HEK293 (cell line): ENCODE measurements around the gene PLS1.
A peak's percentile ranks its signal among the peaks of the same experiment; 100 is the strongest.

Experiments used
- GFI1B ChIP-seq: fragments of 450-650 bp; formaldehyde crosslinking; IDR thresholded peaks from 2 replicates; pipeline ENCODE4 v1.5.1; 2016; ENCODE audit warnings: missing biosample characterization, missing genetic modification characterization
- GLI2 ChIP-seq: fragments of 450-650 bp; formaldehyde crosslinking; IDR thresholded peaks from 2 replicates; pipeline ENCODE4; 2017; ENCODE audit warnings: missing biosample characterization, missing genetic modification characterization, low read depth, borderline replicate concordance
- KLF7 ChIP-seq: fragments of 450-650 bp; formaldehyde crosslinking; IDR thresholded peaks from 2 replicates; pipeline ENCODE4 v1.5.1; 2016; ENCODE audit warnings: missing biosample characterization, missing genetic modification characterization, borderline replicate concordance
- MYNN ChIP-seq: fragments of 450-650 bp; formaldehyde crosslinking; IDR thresholded peaks from 2 replicates; pipeline ENCODE4 v1.5.1; 2016; ENCODE audit warnings: missing biosample characterization, missing genetic modification characterization, borderline replicate concordance
- MZF1 ChIP-seq: fragments of 450-650 bp; formaldehyde crosslinking; IDR thresholded peaks from 2 replicates; pipeline ENCODE4 v1.5.1; 2017; ENCODE audit warnings: missing biosample characterization, missing genetic modification characterization, borderline replicate concordance
- OSR2 ChIP-seq: fragments of 450-650 bp; formaldehyde crosslinking; IDR thresholded peaks from 2 replicates; pipeline ENCODE4 v1.5.1; 2016; ENCODE audit warnings: missing biosample characterization, missing genetic modification characterization
- RBAK ChIP-seq: fragments of 450-650 bp; formaldehyde crosslinking; IDR thresholded peaks from 2 replicates; pipeline ENCODE4 v1.5.1; 2016; ENCODE audit warnings: missing biosample characterization, missing genetic modification characterization
- SALL2 ChIP-seq: fragments of 450-650 bp; formaldehyde crosslinking; IDR thresholded peaks from 2 replicates; pipeline ENCODE4 v1.5.0; 2017; ENCODE audit warnings: missing biosample characterization, mild to moderate bottlenecking, missing genetic modification characterization, borderline replicate concordance
- YY1 ChIP-seq: fragments of 450-650 bp; formaldehyde crosslinking; IDR thresholded peaks from 2 replicates; pipeline ENCODE4 v1.5.1; 2018; ENCODE audit warnings: missing biosample characterization, missing genetic modification characterization
- ZBTB17 ChIP-seq: fragments of 450-650 bp; formaldehyde crosslinking; IDR thresholded peaks from 2 replicates; pipeline ENCODE4 v1.5.1; 2016; ENCODE audit warnings: missing biosample characterization, missing genetic modification characterization
- ZBTB20 ChIP-seq: fragments of 450-650 bp; formaldehyde crosslinking; IDR thresholded peaks from 2 replicates; pipeline ENCODE4 v1.5.1; 2016; ENCODE audit warnings: missing biosample characterization, missing genetic modification characterization
- ZBTB21 ChIP-seq: fragments of 450-650 bp; formaldehyde crosslinking; IDR thresholded peaks from 2 replicates; pipeline ENCODE4 v1.5.1; 2017; ENCODE audit warnings: missing biosample characterization, missing genetic modification characterization
- ZBTB48 ChIP-seq: fragments of 450-650 bp; formaldehyde crosslinking; IDR thresholded peaks from 2 replicates; pipeline ENCODE4 v1.5.1; 2016; ENCODE audit warnings: missing biosample characterization, missing genetic modification characterization
- ZEB2 ChIP-seq: fragments of 450-650 bp; formaldehyde crosslinking; IDR thresholded peaks from 2 replicates; pipeline ENCODE4 v1.5.1; 2016; ENCODE audit warnings: missing biosample characterization, missing genetic modification characterization
- ZFP37 ChIP-seq: fragments of 450-650 bp; formaldehyde crosslinking; IDR thresholded peaks from 2 replicates; pipeline ENCODE4 v1.5.1; 2016; ENCODE audit warnings: missing biosample characterization, missing genetic modification characterization
- ZNF10 ChIP-seq: fragments of 450-650 bp; formaldehyde crosslinking; IDR thresholded peaks from 2 replicates; pipeline ENCODE4 v1.5.1; 2017; ENCODE audit warnings: missing biosample characterization, missing genetic modification characterization
- ZNF112 ChIP-seq: fragments of 450-650 bp; formaldehyde crosslinking; IDR thresholded peaks from 2 replicates; pipeline ENCODE4 v1.5.0; 2017; ENCODE audit warnings: missing biosample characterization, missing genetic modification characterization
- ZNF155 ChIP-seq: fragments of 450-650 bp; formaldehyde crosslinking; IDR thresholded peaks from 2 replicates; pipeline ENCODE4 v1.5.1; 2016; ENCODE audit warnings: missing biosample characterization, missing genetic modification characterization
- ZNF19 ChIP-seq: fragments of 450-650 bp; formaldehyde crosslinking; IDR thresholded peaks from 2 replicates; pipeline ENCODE4; 2016; ENCODE audit warnings: missing biosample characterization, missing genetic modification characterization, low read depth
- ZNF239 ChIP-seq: fragments of 450-650 bp; formaldehyde crosslinking; IDR thresholded peaks from 2 replicates; pipeline ENCODE4 v1.5.1; 2016; ENCODE audit warnings: missing biosample characterization, missing genetic modification characterization
- ZNF266 ChIP-seq: fragments of 450-650 bp; formaldehyde crosslinking; IDR thresholded peaks from 2 replicates; pipeline ENCODE4 v1.5.1; 2016; ENCODE audit warnings: missing biosample characterization, missing genetic modification characterization, low read depth
- ZNF274 ChIP-seq, 2 experiments: fragments of 200-500 bp in 1 of 2; fragments of 450-650 bp in 1 of 2; sonication (Bioruptor generic) in 1 of 2; formaldehyde crosslinking in 1 of 2; IDR thresholded peaks; 2 replicates each; pipeline versions ENCODE4 v1.5.1 to v1.6.1; 2014 to 2016; ENCODE audit warnings: borderline replicate concordance in 1 of 2, inconsistent platforms in 1 of 2, low read length in 1 of 2, missing biosample characterization in 1 of 2, missing genetic modification characterization in 1 of 2
- ZNF426 ChIP-seq: fragments of 450-650 bp; formaldehyde crosslinking; IDR thresholded peaks from 2 replicates; pipeline ENCODE4 v1.5.1; 2017; ENCODE audit warnings: missing biosample characterization, missing genetic modification characterization, mild to moderate bottlenecking, inconsistent platforms, moderate library complexity
- ZNF48 ChIP-seq: fragments of 450-650 bp; formaldehyde crosslinking; IDR thresholded peaks from 2 replicates; pipeline ENCODE4 v1.5.1; 2016; ENCODE audit warnings: missing biosample characterization, missing genetic modification characterization
- ZNF549 ChIP-seq: fragments of 450-650 bp; IDR thresholded peaks from 2 replicates; pipeline ENCODE4 v1.5.1; 2018; ENCODE audit warnings: missing biosample characterization, missing genetic modification characterization, mild to moderate bottlenecking, inconsistent platforms, moderate library complexity
- ZNF571 ChIP-seq: fragments of 450-650 bp; formaldehyde crosslinking; IDR thresholded peaks from 2 replicates; pipeline ENCODE4 v1.5.0; 2017; ENCODE audit warnings: missing biosample characterization, missing genetic modification characterization
- ZNF843 ChIP-seq: fragments of 450-650 bp; formaldehyde crosslinking; IDR thresholded peaks from 2 replicates; pipeline ENCODE4 v1.5.1; 2016; ENCODE audit warnings: missing biosample characterization, missing genetic modification characterization
- TF ChIP-seq, protein P1 (sequence below): fragments of 450-650 bp; formaldehyde crosslinking; IDR thresholded peaks from 2 replicates; pipeline ENCODE4 v1.5.1; 2016; ENCODE audit warnings: missing biosample characterization, missing genetic modification characterization
- TF ChIP-seq, protein P2 (sequence below): sonication (generic); formaldehyde crosslinking; IDR thresholded peaks from 2 replicates; pipeline ENCODE4 v1.8.1; 2022; ENCODE audit warnings: mild to moderate bottlenecking, moderate library complexity, missing genetic modification reagents
- TF ChIP-seq, protein P3 (sequence below): fragments of 450-650 bp; formaldehyde crosslinking; IDR thresholded peaks from 2 replicates; pipeline ENCODE4 v1.5.1; 2016; ENCODE audit warnings: missing biosample characterization, missing genetic modification characterization
- TF ChIP-seq, protein P4 (sequence below): fragments of 450-650 bp; formaldehyde crosslinking; IDR thresholded peaks from 2 replicates; pipeline ENCODE4 v1.5.1; 2016; ENCODE audit warnings: missing biosample characterization, missing genetic modification characterization
- TF ChIP-seq, protein P5 (sequence below): fragments of 450-650 bp; formaldehyde crosslinking; IDR thresholded peaks from 2 replicates; pipeline ENCODE4 v1.5.1; 2016; ENCODE audit warnings: missing biosample characterization, missing genetic modification characterization
- TF ChIP-seq, protein P6 (sequence below): fragments of 450-650 bp; formaldehyde crosslinking; IDR thresholded peaks from 2 replicates; pipeline ENCODE4 v1.5.1; 2016; ENCODE audit warnings: missing biosample characterization, missing genetic modification characterization

The PLS1 gene

DNA sequence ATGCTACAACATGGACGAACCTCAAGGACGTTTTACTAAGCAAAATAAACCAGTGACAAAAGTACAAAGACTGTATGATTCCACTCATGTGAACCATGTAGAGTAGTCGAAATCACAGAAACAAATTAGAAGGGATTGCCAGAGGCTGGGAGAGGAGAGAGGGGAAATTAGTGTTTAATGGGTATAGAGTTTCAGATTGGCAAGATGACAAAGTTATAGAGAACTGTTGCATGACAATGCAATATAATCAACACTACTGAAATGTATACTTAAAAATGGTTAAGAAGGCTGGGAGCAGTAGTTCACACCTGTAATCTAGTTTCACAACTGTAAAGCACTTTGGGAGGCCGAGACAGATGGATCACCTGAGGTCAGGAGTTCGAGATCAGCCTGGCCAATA, 36.9 kb downstream of the PLS1 start (continued):
- no peak for TF ChIP-seq ZNF10
- no peak for TF ChIP-seq ZBTB48 (tag by site-specific recombination)
- TF ChIP-seq YY1 (tag by site-specific recombination): no peak
- no peak for TF ChIP-seq RBAK (tag by site-specific recombination)
- no peak for TF ChIP-seq ZEB2 (tag by site-specific recombination)
- no peak for TF ChIP-seq ZBTB20
- TF ChIP-seq ZNF571: no peak
- no peak for TF ChIP-seq ZNF549 (tag by site-specific recombination)
- TF ChIP-seq GLI2 (tag by site-specific recombination): no peak
- no peak for TF ChIP-seq ZNF112 (tag by site-specific recombination)
- no peak for TF ChIP-seq ZNF266 (tag by site-specific recombination)
- TF ChIP-seq, protein P1, sequence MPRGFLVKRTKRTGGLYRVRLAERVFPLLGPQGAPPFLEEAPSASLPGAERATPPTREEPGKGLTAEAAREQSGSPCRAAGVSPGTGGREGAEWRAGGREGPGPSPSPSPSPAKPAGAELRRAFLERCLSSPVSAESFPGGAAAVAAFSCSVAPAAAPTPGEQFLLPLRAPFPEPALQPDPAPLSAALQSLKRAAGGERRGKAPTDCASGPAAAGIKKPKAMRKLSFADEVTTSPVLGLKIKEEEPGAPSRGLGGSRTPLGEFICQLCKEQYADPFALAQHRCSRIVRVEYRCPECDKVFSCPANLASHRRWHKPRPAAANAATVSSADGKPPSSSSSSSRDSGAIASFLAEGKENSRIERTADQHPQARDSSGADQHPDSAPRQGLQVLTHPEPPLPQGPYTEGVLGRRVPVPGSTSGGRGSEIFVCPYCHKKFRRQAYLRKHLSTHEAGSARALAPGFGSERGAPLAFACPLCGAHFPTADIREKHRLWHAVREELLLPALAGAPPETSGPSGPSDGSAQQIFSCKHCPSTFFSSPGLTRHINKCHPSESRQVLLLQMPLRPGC: no peak
- TF ChIP-seq ZNF48: no peak
- TF ChIP-seq KLF7 (tag by site-specific recombination): no peak
- no peak for TF ChIP-seq ZNF155 (tag by site-specific recombination)
- peak; percentile 78 for TF ChIP-seq OSR2
- TF ChIP-seq, protein P2, sequence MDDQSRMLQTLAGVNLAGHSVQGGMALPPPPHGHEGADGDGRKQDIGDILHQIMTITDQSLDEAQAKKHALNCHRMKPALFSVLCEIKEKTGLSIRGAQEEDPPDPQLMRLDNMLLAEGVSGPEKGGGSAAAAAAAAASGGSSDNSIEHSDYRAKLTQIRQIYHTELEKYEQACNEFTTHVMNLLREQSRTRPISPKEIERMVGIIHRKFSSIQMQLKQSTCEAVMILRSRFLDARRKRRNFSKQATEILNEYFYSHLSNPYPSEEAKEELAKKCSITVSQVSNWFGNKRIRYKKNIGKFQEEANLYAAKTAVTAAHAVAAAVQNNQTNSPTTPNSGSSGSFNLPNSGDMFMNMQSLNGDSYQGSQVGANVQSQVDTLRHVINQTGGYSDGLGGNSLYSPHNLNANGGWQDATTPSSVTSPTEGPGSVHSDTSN (CRISPR knock-in tag): no peak
- peak; percentile 38; the same call in 1 of the 2 replicates for TF ChIP-seq ZBTB17
- TF ChIP-seq ZNF19 (tag by site-specific recombination): no peak
- TF ChIP-seq ZNF426: no peak
- TF ChIP-seq, protein P3, sequence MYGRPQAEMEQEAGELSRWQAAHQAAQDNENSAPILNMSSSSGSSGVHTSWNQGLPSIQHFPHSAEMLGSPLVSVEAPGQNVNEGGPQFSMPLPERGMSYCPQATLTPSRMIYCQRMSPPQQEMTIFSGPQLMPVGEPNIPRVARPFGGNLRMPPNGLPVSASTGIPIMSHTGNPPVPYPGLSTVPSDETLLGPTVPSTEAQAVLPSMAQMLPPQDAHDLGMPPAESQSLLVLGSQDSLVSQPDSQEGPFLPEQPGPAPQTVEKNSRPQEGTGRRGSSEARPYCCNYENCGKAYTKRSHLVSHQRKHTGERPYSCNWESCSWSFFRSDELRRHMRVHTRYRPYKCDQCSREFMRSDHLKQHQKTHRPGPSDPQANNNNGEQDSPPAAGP (tag by site-specific recombination): no peak
- no peak for TF ChIP-seq ZNF274 (IDR thresholded peaks at IDR 0.05; ENCODE audit: low read length)
- no peak for TF ChIP-seq ZNF274 (tag by site-specific recombination; IDR thresholded peaks at IDR 0.05; ENCODE audit: borderline replicate concordance)
- TF ChIP-seq, protein P4, sequence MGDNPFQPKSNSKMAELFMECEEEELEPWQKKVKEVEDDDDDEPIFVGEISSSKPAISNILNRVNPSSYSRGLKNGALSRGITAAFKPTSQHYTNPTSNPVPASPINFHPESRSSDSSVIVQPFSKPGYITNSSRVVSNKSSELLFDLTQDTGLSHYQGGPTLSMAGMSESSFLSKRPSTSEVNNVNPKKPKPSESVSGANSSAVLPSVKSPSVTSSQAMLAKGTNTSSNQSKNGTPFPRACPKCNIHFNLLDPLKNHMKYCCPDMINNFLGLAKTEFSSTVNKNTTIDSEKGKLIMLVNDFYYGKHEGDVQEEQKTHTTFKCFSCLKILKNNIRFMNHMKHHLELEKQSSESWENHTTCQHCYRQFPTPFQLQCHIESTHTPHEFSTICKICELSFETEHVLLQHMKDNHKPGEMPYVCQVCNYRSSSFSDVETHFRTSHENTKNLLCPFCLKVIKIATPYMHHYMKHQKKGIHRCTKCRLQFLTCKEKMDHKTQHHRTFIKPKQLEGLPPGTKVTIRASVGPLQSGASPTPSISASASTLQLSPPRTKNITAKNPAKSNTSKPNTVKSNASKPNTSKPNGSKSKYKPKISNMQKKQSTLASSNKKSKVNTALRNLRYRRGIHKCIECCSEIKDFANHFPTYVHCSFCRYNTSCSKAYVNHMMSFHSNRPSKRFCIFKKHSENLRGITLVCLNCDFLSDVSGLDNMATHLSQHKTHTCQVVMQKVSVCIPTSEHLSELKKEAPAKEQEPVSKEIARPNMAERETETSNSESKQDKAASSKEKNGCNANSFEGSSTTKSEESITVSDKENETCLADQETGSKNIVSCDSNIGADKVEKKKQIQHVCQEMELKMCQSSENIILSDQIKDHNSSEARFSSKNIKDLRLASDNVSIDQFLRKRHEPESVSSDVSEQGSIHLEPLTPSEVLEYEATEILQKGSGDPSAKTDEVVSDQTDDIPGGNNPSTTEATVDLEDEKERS: no peak
- TF ChIP-seq, protein P5, sequence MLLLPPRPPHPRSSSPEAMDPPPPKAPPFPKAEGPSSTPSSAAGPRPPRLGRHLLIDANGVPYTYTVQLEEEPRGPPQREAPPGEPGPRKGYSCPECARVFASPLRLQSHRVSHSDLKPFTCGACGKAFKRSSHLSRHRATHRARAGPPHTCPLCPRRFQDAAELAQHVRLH (tag by site-specific recombination): no peak
- 0 out of 2 replicates have a peak, but pooled peaks have one; percentile 29 for TF ChIP-seq ZNF843 (tag by site-specific recombination)
- TF ChIP-seq GFI1B (tag by site-specific recombination): peak; percentile 66; the same call in 1 of the 2 replicates
- TF ChIP-seq, protein P6, sequence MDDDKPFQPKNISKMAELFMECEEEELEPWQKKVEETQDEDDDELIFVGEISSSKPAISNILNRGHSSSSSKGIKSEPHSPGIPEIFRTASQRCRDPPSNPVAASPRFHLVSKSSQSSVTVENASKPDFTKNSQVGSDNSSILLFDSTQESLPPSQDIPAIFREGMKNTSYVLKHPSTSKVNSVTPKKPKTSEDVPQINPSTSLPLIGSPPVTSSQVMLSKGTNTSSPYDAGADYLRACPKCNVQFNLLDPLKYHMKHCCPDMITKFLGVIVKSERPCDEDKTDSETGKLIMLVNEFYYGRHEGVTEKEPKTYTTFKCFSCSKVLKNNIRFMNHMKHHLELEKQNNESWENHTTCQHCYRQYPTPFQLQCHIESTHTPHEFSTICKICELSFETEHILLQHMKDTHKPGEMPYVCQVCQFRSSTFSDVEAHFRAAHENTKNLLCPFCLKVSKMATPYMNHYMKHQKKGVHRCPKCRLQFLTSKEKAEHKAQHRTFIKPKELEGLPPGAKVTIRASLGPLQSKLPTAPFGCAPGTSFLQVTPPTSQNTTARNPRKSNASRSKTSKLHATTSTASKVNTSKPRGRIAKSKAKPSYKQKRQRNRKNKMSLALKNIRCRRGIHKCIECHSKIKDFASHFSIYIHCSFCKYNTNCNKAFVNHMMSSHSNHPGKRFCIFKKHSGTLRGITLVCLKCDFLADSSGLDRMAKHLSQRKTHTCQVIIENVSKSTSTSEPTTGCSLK: no peak
- TF ChIP-seq SALL2 (tag by site-specific recombination): no peak
- peak; percentile 51; the same call in 1 of the 2 replicates for TF ChIP-seq MZF1 (tag by site-specific recombination)
- TF ChIP-seq MYNN (tag by site-specific recombination): no peak
- no peak for TF ChIP-seq ZNF239 (tag by site-specific recombination)
- no peak for TF ChIP-seq ZFP37 (tag by site-specific recombination)
- no peak for TF ChIP-seq ZBTB21 (tag by site-specific recombination)
